Measurements from ENCODE around the gene SYNE4. TPM values are rescaled to one million over a fixed set of nuclear protein-coding genes. Genes with fewer than 3 reads are reported as not detected.

The SYNE4 gene
- total RNA-seq, 1 donor = under 0.01 TPM

DNA sequence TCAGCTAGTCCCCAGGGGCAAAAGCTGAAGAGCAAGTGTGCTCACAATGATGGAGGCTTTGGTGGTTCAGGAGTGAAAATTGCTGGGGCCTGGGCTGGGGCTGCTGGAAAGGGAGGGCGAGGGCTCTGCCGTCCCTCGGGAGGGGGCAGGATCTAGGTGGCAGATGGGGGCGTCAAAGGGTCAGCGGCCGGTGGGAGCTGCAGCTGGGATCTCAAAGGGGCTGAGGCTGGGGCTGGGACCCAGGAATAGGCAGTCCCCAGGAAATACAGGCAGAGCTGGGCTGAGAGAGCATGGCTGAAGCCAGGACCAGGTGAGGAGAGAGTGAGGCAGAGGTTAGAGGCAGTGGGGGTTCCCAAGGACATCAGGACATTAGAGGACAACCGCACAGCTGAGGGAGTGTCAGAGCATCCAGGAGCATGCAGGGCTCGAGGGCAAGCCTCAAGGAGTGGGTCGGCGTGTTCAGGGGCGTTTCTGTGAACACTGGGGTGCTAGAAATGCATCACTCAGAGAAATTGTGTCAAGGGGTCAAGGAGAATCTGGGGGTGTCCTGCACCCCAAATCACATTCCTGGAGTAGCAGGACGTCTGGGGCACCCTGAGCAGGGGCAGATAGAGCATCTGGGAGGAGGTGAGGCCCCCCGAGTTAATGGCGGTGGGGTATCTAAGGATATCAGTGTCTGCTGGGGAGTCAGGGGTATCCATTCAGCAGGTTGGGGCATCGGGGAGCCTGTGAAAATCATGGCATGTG is 1.2 kb upstream of the SYNE4 start:
- H3K4me1 ChIP-seq (ENCODE audit: insufficient read depth, low read length) = peaks cover 22% of the 10 kb centered on the region
- TF ChIP-seq, protein P1, sequence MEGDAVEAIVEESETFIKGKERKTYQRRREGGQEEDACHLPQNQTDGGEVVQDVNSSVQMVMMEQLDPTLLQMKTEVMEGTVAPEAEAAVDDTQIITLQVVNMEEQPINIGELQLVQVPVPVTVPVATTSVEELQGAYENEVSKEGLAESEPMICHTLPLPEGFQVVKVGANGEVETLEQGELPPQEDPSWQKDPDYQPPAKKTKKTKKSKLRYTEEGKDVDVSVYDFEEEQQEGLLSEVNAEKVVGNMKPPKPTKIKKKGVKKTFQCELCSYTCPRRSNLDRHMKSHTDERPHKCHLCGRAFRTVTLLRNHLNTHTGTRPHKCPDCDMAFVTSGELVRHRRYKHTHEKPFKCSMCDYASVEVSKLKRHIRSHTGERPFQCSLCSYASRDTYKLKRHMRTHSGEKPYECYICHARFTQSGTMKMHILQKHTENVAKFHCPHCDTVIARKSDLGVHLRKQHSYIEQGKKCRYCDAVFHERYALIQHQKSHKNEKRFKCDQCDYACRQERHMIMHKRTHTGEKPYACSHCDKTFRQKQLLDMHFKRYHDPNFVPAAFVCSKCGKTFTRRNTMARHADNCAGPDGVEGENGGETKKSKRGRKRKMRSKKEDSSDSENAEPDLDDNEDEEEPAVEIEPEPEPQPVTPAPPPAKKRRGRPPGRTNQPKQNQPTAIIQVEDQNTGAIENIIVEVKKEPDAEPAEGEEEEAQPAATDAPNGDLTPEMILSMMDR (IDR thresholded peaks at IDR 0.05; ENCODE audit: extremely low read depth, low read depth, low read length) = no peak
- H3K36me3 ChIP-seq (ENCODE audit: insufficient read depth, low read length) = no peaks in the 10 kb centered on the region
- H3K79me2 ChIP-seq (ENCODE audit: insufficient read depth, low read length) = peaks cover 14% of the 10 kb centered on the region
- no peaks in the 10 kb centered on the region for H3K27me3 ChIP-seq (ENCODE audit: insufficient read depth, low read length)
- peak overlapping the region; percentile 80 for H3K4me2 ChIP-seq (ENCODE audit: insufficient read depth, low read length)
- no peaks in the 10 kb centered on the region for H3K9me3 ChIP-seq (ENCODE audit: low read depth, low read length)
- peak; percentile 80 for DNase-seq (ENCODE audit: insufficient read length, low spot score, missing footprints)
- H3K27ac ChIP-seq (ENCODE audit: low read depth, low read length) = no peak overlapping the region
- H2AFZ ChIP-seq (ENCODE audit: low read length) = peak overlapping the region; percentile 68
- no peaks in the 10 kb centered on the region for H4K20me1 ChIP-seq (ENCODE audit: insufficient read depth, low read length)
- peak overlapping the region; percentile 71 for H3K4me3 ChIP-seq (ENCODE audit: insufficient read depth, low read length)

DNA sequence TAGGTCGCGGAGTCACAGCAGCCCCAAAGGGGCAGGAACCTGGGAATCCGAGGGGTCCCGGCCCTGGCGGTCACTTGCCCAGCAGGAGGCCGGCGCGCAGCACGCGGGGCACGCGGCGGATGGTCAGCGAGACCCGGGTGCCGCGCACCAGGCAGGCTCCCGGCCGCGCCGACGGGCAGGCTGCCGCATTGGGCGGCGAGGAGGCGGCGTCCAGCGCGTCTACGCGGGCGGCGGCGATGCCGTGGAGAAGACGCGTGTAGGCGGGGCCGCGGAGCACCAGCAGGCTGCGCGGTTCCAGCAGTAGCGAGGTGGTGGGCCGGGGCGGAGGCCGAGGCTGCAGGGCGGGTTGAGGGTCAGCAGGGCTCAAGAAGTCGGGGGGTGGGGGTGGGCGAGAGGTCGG is 607 bp upstream of the SYNE4 start:
- Histone ChIP-seq H3K4me1 (ENCODE audit: insufficient read depth, low read length) (peaks cover 18% of the 10 kb centered on the region), H3K27ac (ENCODE audit: low read depth, low read length) (no peak overlapping the region), H3K79me2 (ENCODE audit: insufficient read depth, low read length) (peaks cover 14% of the 10 kb centered on the region), H3K4me2 (ENCODE audit: insufficient read depth, low read length) (peak overlapping the region; percentile 80), H3K4me3 (ENCODE audit: insufficient read depth, low read length) (peak overlapping the region; percentile 71), H2AFZ (ENCODE audit: low read length) (peak overlapping the region; percentile 68), H4K20me1 (ENCODE audit: insufficient read depth, low read length) (no peaks in the 10 kb centered on the region), H3K27me3 (ENCODE audit: insufficient read depth, low read length) (no peaks in the 10 kb centered on the region), H3K36me3 (ENCODE audit: insufficient read depth, low read length) (no peaks in the 10 kb centered on the region), H3K9me3 (ENCODE audit: low read depth, low read length) (no peaks in the 10 kb centered on the region)
- peak; percentile 98 for DNase-seq (ENCODE audit: insufficient read length, low spot score, missing footprints)
- TF ChIP-seq, protein P1 (IDR thresholded peaks at IDR 0.05; ENCODE audit: extremely low read depth, low read depth, low read length) = no peak

DNA sequence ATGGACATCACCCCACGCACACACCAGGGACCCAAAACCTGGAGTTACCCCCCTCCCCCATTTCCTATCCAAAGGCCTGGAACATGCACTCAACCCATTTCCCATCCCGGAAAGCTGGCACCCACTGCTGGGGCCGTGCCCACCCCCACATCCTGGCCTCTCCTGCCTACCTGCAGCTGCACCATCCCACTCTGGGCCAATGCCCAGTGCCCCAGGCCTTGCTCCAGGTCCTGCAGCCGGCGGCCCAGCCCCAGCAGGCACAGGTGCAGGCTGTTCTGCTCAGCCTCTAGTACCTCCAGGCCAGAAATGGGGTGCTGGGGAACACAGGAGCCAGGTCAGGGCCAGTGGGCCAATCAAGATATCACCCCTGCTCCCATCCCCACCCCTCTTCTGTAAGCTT is 1.7 kb downstream of the SYNE4 start:
- Histone ChIP-seq H3K4me2 (ENCODE audit: insufficient read depth, low read length) (no peak overlapping the region), H3K27ac (ENCODE audit: low read depth, low read length) (no peak overlapping the region), H3K79me2 (ENCODE audit: insufficient read depth, low read length) (no peaks in the 10 kb centered on the region), H3K36me3 (ENCODE audit: insufficient read depth, low read length) (no peaks in the 10 kb centered on the region), H2AFZ (ENCODE audit: low read length) (no peak overlapping the region), H3K4me3 (ENCODE audit: insufficient read depth, low read length) (no peak overlapping the region), H3K9me3 (ENCODE audit: low read depth, low read length) (no peaks in the 10 kb centered on the region), H3K4me1 (ENCODE audit: insufficient read depth, low read length) (peaks cover 11% of the 10 kb centered on the region), H4K20me1 (ENCODE audit: insufficient read depth, low read length) (peaks cover 2% of the 10 kb centered on the region), H3K27me3 (ENCODE audit: insufficient read depth, low read length) (no peaks in the 10 kb centered on the region)
- no peak for DNase-seq (ENCODE audit: insufficient read length, low spot score, missing footprints)
- TF ChIP-seq, protein P1 (IDR thresholded peaks at IDR 0.05; ENCODE audit: extremely low read depth, low read depth, low read length) = no peak

DNA sequence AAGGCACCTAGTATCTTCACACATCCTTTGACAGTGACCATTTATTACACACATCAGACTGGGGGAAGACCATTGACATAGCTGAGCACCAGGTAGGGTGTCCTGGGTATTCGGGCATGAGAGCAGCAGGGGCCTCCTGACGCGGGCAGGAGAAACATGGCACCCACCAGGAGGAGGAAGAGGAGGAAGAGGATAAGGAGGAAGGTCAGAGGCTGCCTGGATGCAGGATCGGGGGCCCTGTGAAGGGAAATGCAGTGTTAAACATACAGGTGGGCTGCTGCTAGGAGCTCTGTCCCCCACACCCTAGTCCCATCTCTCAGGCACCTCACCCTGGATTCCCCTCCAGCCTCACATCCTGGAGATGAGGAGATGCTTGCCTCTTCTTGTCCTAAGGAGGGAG is 5.3 kb downstream of the SYNE4 start:
- TF ChIP-seq, protein P1 (IDR thresholded peaks at IDR 0.05; ENCODE audit: extremely low read depth, low read depth, low read length) = no peak
- no peak overlapping the region for H3K4me3 ChIP-seq (ENCODE audit: insufficient read depth, low read length)

More for the DNA sequence above, 5.3 kb downstream of the SYNE4 start:
- Histone ChIP-seq H3K27me3 (ENCODE audit: insufficient read depth, low read length) (no peaks in the 10 kb centered on the region), H2AFZ (ENCODE audit: low read length) (no peak overlapping the region), H3K27ac (ENCODE audit: low read depth, low read length) (no peak overlapping the region), H3K4me1 (ENCODE audit: insufficient read depth, low read length) (peaks cover 5% of the 10 kb centered on the region), H3K9me3 (ENCODE audit: low read depth, low read length) (no peaks in the 10 kb centered on the region), H3K79me2 (ENCODE audit: insufficient read depth, low read length) (peaks cover 12% of the 10 kb centered on the region), H4K20me1 (ENCODE audit: insufficient read depth, low read length) (peaks cover 6% of the 10 kb centered on the region), H3K36me3 (ENCODE audit: insufficient read depth, low read length) (no peaks in the 10 kb centered on the region), H3K4me2 (ENCODE audit: insufficient read depth, low read length) (no peak overlapping the region)
- DNase-seq (ENCODE audit: insufficient read length, low spot score, missing footprints) = peak; percentile 35
